ENCODE measurements around the gene RXRG. TPM values are rescaled to one million over a fixed set of nuclear protein-coding genes. Genes with fewer than 3 reads are reported as not detected.
A peak's percentile ranks its signal among the peaks of the same experiment; 100 is the strongest.

The RXRG gene
- total RNA-seq, 4 donors from 2014 or later: 0.13 to 4.0 (median 0.84) TPM

GRCh38 chr1:165392634-165393571, 52.0 kb downstream of the RXRG start:
- DNase-seq: peak; percentile 75 to 77
- TF ChIP-seq CTCF (IDR thresholded peaks at IDR 0.05): peak; percentile 77 to 94 (median 88)
- no peak for TF ChIP-seq POLR2A (IDR thresholded peaks at IDR 0.05)
- 15 to 20% methylated on average over 17 to 19 of the region's 19 CpGs for WGBS, 2 donors
- no peaks in the 10 kb centered on the region for H3K36me3 ChIP-seq
- H3K27ac ChIP-seq: no peak overlapping the region
- H3K27me3 ChIP-seq: no peaks in the 10 kb centered on the region
- H3K9me3 ChIP-seq: no peaks in the 10 kb centered on the region
- no peak overlapping the region for H3K4me3 ChIP-seq (replicated peaks in 1 of 3)
- peaks cover 0 to 6% of the 10 kb centered on the region in 2 donors for H3K4me1 ChIP-seq
- intact Hi-C loops (cut with DNase I): loop anchor here (10.0 kb wide), 1 partner anchor 522 kb away; no protein-coding TSS in a partner anchor

GRCh38 chr1:165389609-165390008, 55.3 kb downstream of the RXRG start:
- TF ChIP-seq POLR2A (IDR thresholded peaks at IDR 0.05) (no peak), CTCF (IDR thresholded peaks at IDR 0.05) (no peak)
- H3K27ac ChIP-seq: no peak overlapping the region
- intact Hi-C loops (cut with DNase I): loop anchor here (10.0 kb wide), 1 partner anchor 525 kb away; no protein-coding TSS in a partner anchor
- no peak overlapping the region for H3K4me3 ChIP-seq (replicated peaks in 1 of 3)
- H3K36me3 ChIP-seq: no peaks in the 10 kb centered on the region
- DNase-seq: no peak
- no peaks in the 10 kb centered on the region for H3K27me3 ChIP-seq
- 83 to 86% methylated on average over 2 of the region's 2 CpGs for WGBS, 2 donors
- peaks cover 0 to 6% of the 10 kb centered on the region in 2 donors for H3K4me1 ChIP-seq
- no peaks in the 10 kb centered on the region for H3K9me3 ChIP-seq

GRCh38 chr1:165387961-165388360, 57.0 kb downstream of the RXRG start:
- no peak for TF ChIP-seq CTCF (IDR thresholded peaks at IDR 0.05)
- no peak for TF ChIP-seq POLR2A (IDR thresholded peaks at IDR 0.05)

GRCh38 chr1:165387505-165387904, 57.4 kb downstream of the RXRG start:
- intact Hi-C loops (cut with DNase I): no loop called here
- Histone ChIP-seq H3K9me3 (no peaks in the 10 kb centered on the region), H3K27ac (no peak overlapping the region), H3K4me1 (no peaks in the 10 kb centered on the region), H3K4me3 (replicated peaks in 1 of 3) (no peak overlapping the region), H3K36me3 (no peaks in the 10 kb centered on the region), H3K27me3 (no peaks in the 10 kb centered on the region)
- no peak for DNase-seq
- TF ChIP-seq POLR2A (IDR thresholded peaks at IDR 0.05) (no peak), CTCF (IDR thresholded peaks at IDR 0.05) (no peak)
- 78 to 84% methylated on average over 2 of the region's 2 CpGs for WGBS, 2 donors

More at GRCh38 chr1:165387961-165388360, 57.0 kb downstream of the RXRG start:
- 60 to 68% methylated on average over 2 of the region's 2 CpGs for WGBS, 2 donors
- no peak for DNase-seq
- no peaks in the 10 kb centered on the region for H3K27me3 ChIP-seq
- no peaks in the 10 kb centered on the region for H3K9me3 ChIP-seq
- intact Hi-C loops (cut with DNase I): no loop called here
- H3K27ac ChIP-seq: no peak overlapping the region
- H3K36me3 ChIP-seq: no peaks in the 10 kb centered on the region
- peaks cover 0 to under 1% of the 10 kb centered on the region in 2 donors for H3K4me1 ChIP-seq
- H3K4me3 ChIP-seq (replicated peaks in 1 of 3): no peak overlapping the region

Measured in thyroid gland (tissue), 4 donors.